ENCODE results near the gene MDK. TPM values are rescaled to one million over a fixed set of nuclear protein-coding genes. Genes with fewer than 3 reads are reported as not detected.

The MDK gene
- total and polyA plus RNA-seq, 2 of the 13 experiments (the other 11 are each of a cell fraction or from before 2014, with no cell fraction given) = 312 to 407 TPM

DNA sequence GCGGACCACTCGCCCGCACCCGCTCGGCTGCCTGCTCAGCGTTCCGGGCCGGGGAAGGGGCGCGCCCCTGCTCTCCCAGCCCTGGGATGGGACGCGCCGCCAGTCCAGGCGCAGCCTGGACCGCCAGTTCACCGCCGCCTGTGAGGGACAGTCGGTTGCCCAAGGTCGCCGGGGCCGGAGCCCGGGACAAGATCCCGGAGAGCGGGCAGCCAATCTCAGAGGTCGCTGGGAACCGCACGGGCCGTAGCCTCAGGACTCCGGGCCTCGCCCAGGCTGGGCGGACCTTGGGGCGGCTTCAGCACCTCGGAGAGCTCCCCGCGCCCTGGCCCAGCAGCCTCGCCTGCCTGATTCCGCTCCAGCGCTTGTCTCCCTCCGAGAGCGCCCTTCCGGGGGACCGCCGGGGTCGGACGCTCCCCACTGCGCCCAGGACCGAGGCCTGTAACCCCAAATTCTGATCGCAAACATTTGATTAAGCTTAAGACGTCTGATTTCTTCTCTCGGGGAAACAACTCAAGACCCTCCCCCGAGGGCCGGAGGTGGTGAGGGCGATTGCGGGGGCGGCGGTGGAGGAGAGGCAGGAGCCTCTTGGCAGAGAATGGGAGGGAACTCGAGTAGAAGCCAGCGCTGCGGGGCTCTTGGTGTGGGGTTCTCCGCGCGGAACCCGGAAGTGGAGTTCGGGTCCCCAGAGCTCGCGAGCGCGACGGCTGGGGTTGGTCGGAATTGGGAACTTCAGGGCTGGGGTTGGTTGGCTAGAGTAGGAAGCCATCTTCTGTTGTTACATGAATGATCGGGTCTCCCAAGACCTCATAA lies 11.2 kb downstream of the MDK start (continued):
- TF ChIP-seq, protein P1, sequence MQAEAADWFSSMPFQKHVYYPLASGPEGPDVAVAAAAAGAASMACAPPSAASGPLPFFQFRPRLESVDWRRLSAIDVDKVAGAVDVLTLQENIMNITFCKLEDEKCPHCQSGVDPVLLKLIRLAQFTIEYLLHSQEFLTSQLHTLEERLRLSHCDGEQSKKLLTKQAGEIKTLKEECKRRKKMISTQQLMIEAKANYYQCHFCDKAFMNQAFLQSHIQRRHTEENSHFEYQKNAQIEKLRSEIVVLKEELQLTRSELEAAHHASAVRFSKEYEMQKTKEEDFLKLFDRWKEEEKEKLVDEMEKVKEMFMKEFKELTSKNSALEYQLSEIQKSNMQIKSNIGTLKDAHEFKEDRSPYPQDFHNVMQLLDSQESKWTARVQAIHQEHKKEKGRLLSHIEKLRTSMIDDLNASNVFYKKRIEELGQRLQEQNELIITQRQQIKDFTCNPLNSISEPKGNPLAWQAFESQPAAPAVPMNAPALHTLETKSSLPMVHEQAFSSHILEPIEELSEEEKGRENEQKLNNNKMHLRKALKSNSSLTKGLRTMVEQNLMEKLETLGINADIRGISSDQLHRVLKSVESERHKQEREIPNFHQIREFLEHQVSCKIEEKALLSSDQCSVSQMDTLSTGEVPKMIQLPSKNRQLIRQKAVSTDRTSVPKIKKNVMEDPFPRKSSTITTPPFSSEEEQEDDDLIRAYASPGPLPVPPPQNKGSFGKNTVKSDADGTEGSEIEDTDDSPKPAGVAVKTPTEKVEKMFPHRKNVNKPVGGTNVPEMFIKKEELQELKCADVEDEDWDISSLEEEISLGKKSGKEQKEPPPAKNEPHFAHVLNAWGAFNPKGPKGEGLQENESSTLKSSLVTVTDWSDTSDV (CRISPR knock-in tag; IDR thresholded peaks at IDR 0.05) = peak; percentile 90; the same call in 1 of the 2 replicates
- TF ChIP-seq ONECUT2 (CRISPR knock-in tag; IDR thresholded peaks at IDR 0.05) (peak; percentile 83), ZNF784 (CRISPR knock-in tag; IDR thresholded peaks at IDR 0.05; ENCODE audit: borderline replicate concordance) (peak; percentile 97), HNF4G (IDR thresholded peaks at IDR 0.05; ENCODE audit: borderline replicate concordance, low read depth, low read length) (peak; percentile 36; the same call in 1 of the 2 replicates), HNF4G (CRISPR knock-in tag; IDR thresholded peaks at IDR 0.05; ENCODE audit: borderline replicate concordance, low read depth) (peak; percentile 83), ZNF790 (CRISPR knock-in tag; IDR thresholded peaks at IDR 0.05; ENCODE audit: borderline replicate concordance) (peak; percentile 97; the same call in 1 of the 2 replicates), PRDM10 (CRISPR knock-in tag; IDR thresholded peaks at IDR 0.05; ENCODE audit: low read depth) (peak; percentile 82; the same call in 1 of the 2 replicates), IKZF4 (CRISPR knock-in tag; IDR thresholded peaks at IDR 0.05; ENCODE audit: borderline replicate concordance, low read depth, not compliant biosample characterization) (peak; percentile 99), SRSF4 (IDR thresholded peaks at IDR 0.05; ENCODE audit: low read depth, low read length, poor library complexity, severe bottlenecking) (no peak), HMGXB4 (CRISPR knock-in tag; IDR thresholded peaks at IDR 0.05; ENCODE audit: borderline replicate concordance in 1 of 2, low read depth in 1 of 2) (peak in 1 of 2 experiments; percentile 85; a peak in 2 of 4 replicates), ELF3 (CRISPR knock-in tag; IDR thresholded peaks at IDR 0.05) (peak; percentile 89), ZNF24 (IDR thresholded peaks at IDR 0.05) (no peak)
- TF ChIP-seq, protein P2, sequence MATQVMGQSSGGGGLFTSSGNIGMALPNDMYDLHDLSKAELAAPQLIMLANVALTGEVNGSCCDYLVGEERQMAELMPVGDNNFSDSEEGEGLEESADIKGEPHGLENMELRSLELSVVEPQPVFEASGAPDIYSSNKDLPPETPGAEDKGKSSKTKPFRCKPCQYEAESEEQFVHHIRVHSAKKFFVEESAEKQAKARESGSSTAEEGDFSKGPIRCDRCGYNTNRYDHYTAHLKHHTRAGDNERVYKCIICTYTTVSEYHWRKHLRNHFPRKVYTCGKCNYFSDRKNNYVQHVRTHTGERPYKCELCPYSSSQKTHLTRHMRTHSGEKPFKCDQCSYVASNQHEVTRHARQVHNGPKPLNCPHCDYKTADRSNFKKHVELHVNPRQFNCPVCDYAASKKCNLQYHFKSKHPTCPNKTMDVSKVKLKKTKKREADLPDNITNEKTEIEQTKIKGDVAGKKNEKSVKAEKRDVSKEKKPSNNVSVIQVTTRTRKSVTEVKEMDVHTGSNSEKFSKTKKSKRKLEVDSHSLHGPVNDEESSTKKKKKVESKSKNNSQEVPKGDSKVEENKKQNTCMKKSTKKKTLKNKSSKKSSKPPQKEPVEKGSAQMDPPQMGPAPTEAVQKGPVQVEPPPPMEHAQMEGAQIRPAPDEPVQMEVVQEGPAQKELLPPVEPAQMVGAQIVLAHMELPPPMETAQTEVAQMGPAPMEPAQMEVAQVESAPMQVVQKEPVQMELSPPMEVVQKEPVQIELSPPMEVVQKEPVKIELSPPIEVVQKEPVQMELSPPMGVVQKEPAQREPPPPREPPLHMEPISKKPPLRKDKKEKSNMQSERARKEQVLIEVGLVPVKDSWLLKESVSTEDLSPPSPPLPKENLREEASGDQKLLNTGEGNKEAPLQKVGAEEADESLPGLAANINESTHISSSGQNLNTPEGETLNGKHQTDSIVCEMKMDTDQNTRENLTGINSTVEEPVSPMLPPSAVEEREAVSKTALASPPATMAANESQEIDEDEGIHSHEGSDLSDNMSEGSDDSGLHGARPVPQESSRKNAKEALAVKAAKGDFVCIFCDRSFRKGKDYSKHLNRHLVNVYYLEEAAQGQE (IDR thresholded peaks at IDR 0.05; ENCODE audit: borderline replicate concordance in 1 of 2, low read depth in 1 of 2, low read length in 2 of 2) = peak in 1 of 2 experiments; percentile 99; a peak in 2 of 4 replicates

All from HepG2 (cell line).